ENCODE measurements around the gene DENND6B. TPM values are rescaled to one million over a fixed set of nuclear protein-coding genes. Genes with fewer than 3 reads are reported as not detected.

DENND6B gene
- total RNA-seq, 4 donors from 2014 or later, result 4.3 to 14.3 (median 9.3) TPM

DNA sequence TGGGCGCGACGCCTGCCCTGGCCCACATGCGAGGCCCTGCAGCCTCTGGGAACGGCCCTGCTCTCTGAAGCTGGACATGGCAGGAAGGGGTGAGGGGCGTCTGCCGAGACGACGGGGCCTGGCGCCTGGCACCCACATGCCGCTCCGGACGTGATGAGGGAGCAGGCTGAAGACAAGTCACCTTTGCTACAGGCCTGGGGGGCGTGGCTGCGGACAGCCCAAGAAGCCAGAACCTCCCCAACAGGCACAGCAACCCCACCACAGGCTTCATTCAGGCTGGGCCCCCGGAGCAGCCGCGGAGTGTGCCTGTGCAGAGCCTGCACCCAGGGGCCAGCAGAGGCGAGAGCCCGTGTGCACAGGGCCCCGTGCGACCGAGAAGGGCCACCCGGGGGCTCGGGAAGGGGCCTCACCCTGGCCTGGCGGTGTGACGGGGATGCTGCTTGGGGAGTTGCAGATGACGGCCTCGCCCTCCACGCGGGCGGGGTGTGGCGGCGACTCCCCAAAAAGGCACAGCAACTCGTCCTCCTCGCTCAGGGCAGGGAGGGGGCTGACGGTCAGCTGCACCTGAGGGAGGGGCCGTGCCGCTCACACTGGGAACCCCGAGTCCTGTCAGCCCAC is 40.0 kb downstream of the DENND6B start:
- Histone ChIP-seq H3K9me3 (no peaks in the 10 kb centered on the region), H3K27ac (no peak overlapping the region), H3K27me3 (no peaks in the 10 kb centered on the region), H3K4me3 (replicated peaks in 1 of 3) (no peak overlapping the region), H3K36me3 (peaks cover 73 to 78% of the 10 kb centered on the region in 2 donors), H3K4me1 (peaks cover 2 to 16% of the 10 kb centered on the region in 2 donors)
- intact Hi-C loops (cut with DNase I), result no loop called here
- no peak for TF ChIP-seq POLR2A (IDR thresholded peaks at IDR 0.05)
- TF ChIP-seq, protein P1, sequence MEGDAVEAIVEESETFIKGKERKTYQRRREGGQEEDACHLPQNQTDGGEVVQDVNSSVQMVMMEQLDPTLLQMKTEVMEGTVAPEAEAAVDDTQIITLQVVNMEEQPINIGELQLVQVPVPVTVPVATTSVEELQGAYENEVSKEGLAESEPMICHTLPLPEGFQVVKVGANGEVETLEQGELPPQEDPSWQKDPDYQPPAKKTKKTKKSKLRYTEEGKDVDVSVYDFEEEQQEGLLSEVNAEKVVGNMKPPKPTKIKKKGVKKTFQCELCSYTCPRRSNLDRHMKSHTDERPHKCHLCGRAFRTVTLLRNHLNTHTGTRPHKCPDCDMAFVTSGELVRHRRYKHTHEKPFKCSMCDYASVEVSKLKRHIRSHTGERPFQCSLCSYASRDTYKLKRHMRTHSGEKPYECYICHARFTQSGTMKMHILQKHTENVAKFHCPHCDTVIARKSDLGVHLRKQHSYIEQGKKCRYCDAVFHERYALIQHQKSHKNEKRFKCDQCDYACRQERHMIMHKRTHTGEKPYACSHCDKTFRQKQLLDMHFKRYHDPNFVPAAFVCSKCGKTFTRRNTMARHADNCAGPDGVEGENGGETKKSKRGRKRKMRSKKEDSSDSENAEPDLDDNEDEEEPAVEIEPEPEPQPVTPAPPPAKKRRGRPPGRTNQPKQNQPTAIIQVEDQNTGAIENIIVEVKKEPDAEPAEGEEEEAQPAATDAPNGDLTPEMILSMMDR (IDR thresholded peaks at IDR 0.05), result no peak
- 92 to 95% methylated on average over 10 to 16 of the region's 40 CpGs for WGBS, 2 donors
- DNase-seq, result no peak

DNA sequence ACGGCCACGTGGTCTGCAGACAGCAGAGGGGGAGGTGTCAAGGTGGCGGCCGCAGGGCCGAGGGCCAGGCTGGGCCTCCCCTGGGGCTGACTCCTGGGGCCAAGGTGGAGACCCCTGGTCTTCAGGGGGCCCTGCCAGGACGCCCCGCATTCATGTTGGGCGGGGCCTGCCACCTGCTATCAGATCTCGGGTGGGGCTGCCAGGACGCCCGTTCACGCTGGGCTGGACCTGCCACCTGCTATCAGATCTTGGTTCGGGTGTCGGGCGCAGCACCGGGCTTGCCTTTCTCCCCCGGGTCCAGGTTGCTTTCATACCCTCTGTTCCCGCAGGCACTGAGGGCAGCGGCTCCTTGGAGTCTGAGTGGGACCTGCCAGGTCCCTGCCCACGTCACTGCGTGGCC is 40.5 kb downstream of the DENND6B start:
- H3K27ac ChIP-seq, result no peak overlapping the region
- TF ChIP-seq, protein P1 (IDR thresholded peaks at IDR 0.05), result no peak
- TF ChIP-seq POLR2A (IDR thresholded peaks at IDR 0.05), result no peak
- 90 to 95% methylated on average over 17 to 20 of the region's 21 CpGs for WGBS, 2 donors
- DNase-seq, result no peak
- no peaks in the 10 kb centered on the region for H3K9me3 ChIP-seq
- no peaks in the 10 kb centered on the region for H3K27me3 ChIP-seq
- peaks cover 0 to 12% of the 10 kb centered on the region in 2 donors for H3K4me1 ChIP-seq
- intact Hi-C loops (cut with DNase I), result no loop called here
- H3K4me3 ChIP-seq (replicated peaks in 1 of 3), result no peak overlapping the region
- peaks cover 78 to 83% of the 10 kb centered on the region in 2 donors for H3K36me3 ChIP-seq

DNA sequence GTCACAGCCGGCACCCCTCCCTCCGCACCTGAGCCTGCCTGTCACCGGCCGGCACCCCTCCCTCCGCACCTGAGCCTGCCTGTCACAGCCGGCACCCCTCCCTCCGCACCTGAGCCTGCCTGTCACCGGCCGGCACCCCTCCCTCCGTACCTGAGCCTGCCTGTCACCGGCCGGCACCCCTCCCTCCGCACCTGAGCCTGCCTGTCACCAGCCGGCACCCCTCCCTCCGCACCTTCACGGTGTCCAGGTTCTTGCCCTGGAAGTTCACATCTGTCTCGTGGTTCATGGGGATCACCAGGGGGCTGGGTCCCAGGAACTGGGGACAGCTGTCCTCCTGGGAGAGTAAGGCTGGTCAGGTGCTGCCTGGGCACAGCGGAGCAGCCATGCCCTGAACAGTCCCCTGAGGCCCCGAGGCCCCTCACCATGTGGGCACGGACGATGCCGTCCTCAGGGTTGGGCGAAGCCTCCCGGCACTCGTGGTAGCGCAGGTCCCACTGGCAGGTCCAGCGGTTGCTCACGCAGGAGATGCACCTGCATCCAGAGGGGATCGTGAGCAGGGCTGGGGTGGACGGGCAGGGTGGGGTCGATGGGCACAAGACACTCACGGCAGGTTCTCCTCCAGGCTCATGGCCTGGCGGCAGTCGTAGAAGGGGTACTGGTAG is 41.1 kb downstream of the DENND6B start:
- H3K36me3 ChIP-seq, result peaks cover 84 to 89% of the 10 kb centered on the region in 2 donors
- H3K9me3 ChIP-seq, result no peaks in the 10 kb centered on the region
- no peak overlapping the region for H3K4me3 ChIP-seq (replicated peaks in 1 of 3)
- TF ChIP-seq, protein P1 (IDR thresholded peaks at IDR 0.05), result no peak
- TF ChIP-seq POLR2A (IDR thresholded peaks at IDR 0.05), result no peak
- intact Hi-C loops (cut with DNase I), result no loop called here
- H3K27me3 ChIP-seq, result no peaks in the 10 kb centered on the region
- H3K4me1 ChIP-seq, result peaks cover 0 to 12% of the 10 kb centered on the region in 2 donors
- DNase-seq, result no peak
- WGBS, 2 donors, result 93 to 95% methylated on average over 15 to 18 of the region's 34 CpGs
- H3K27ac ChIP-seq, result no peak overlapping the region

DNA sequence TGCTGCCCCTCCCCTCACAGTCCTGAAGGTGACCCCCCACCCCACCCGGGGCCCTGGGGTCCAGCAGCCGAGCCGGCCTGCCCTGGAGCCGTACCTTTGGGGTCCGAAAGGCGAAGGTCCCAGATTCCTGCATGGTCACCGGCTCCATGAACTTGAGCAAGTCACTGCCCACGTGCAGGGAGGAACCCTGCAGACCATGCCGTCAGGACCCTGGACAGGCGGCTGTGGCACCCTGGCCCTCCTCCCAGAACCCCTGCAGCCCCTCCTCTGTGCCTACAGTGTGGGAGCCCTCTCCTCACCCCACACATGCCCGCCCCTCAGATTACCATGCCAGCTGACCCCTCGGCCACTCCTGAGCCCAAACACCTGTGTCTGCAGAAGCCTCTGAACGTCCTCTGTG is 42.3 kb downstream of the DENND6B start:
- intact Hi-C loops (cut with DNase I), result no loop called here
- H3K27me3 ChIP-seq, result no peaks in the 10 kb centered on the region
- no peak overlapping the region for H3K4me3 ChIP-seq (replicated peaks in 1 of 3)
- no peaks in the 10 kb centered on the region for H3K9me3 ChIP-seq
- peaks cover 91 to 92% of the 10 kb centered on the region in 2 donors for H3K36me3 ChIP-seq
- DNase-seq, result no peak
- H3K27ac ChIP-seq, result no peak overlapping the region
- peaks cover 0 to 12% of the 10 kb centered on the region in 2 donors for H3K4me1 ChIP-seq
- TF ChIP-seq, protein P1 (IDR thresholded peaks at IDR 0.05), result no peak
- TF ChIP-seq POLR2A (IDR thresholded peaks at IDR 0.05), result no peak
- WGBS, 2 donors, result 95 to 97% methylated on average over 5 to 11 of the region's 13 CpGs

DNA sequence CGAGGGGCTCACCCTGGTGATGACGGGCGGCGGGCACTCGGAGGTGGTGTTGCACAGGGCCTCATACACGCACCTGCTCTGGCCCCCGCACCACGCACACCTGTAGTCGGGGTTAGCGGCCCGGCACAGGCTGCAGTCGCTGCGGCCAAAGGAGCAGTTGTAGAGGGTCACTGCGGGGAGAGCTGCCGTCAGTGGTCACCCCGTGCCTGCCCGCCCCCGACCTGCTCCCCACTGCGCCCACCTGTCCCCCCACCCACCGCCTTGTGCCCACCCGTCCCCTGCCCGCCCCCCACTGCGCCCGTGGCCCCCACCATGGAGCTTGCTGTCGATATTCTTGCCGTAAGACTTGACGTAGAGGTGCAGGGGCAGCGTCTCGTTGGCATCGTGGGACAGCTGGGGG is 43.0 kb downstream of the DENND6B start:
- no peak for TF ChIP-seq POLR2A (IDR thresholded peaks at IDR 0.05)
- H3K4me3 ChIP-seq (replicated peaks in 1 of 3), result no peak overlapping the region
- H3K9me3 ChIP-seq, result no peaks in the 10 kb centered on the region
- intact Hi-C loops (cut with DNase I), result no loop called here
- no peak overlapping the region for H3K27ac ChIP-seq
- no peaks in the 10 kb centered on the region for H3K27me3 ChIP-seq
- H3K36me3 ChIP-seq, result peaks cover 91% of the 10 kb centered on the region in 2 donors
- peaks cover 0 to 12% of the 10 kb centered on the region in 2 donors for H3K4me1 ChIP-seq
- DNase-seq, result no peak
- 99% methylated on average over 17 of the region's 30 CpGs; no CpG with 5 or more reads in 1 of the 2 donors for WGBS, 2 donors
